Measurements from ENCODE around the gene DCHS1.

DNA sequence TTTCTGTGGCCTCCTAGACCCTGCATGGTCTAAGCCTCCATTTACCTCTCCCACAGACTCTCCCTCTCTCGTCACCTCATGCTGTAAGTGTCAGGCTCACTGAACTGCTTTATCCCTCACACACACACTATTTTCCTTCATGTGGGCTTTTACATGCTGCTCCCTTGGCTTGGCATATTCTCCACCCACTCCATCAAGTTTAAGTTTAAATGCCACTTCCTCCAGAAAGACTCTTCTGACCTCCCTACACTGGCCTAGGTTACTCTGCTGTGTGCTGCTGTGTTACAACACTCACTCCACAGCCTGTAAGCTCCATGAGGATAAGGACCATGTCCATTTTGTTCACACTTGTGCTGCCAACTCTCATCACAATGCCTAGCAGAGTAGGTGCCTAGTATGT is 2.5 kb downstream of the DCHS1 start:
- no peak for TF ChIP-seq POLR2A (IDR thresholded peaks at IDR 0.05; ENCODE audit: low read depth, low read length)
- no peak for TF ChIP-seq POLR2AphosphoS5 (IDR thresholded peaks at IDR 0.05; ENCODE audit: low read depth, low read length)
- no peak for TF ChIP-seq TAF1 (IDR thresholded peaks at IDR 0.05; ENCODE audit: low read depth, low read length)

Measured in GM12891 (cell line).